Amygdala (tissue), 56 donors: ENCODE measurements around the gene CSTPP1.
"Not testable (repeated sequence)": the region's sequence is repeated elsewhere in the genome, so short reads cannot be mapped to it uniquely, and the experiment has no call there.

ENCODE experiments used
- DNase-seq, 56 donors: peaks; one replicate each; lab custom pipeline; 2025; lab: John Stamatoyannopoulos, UW

Gene CSTPP1

DNA sequence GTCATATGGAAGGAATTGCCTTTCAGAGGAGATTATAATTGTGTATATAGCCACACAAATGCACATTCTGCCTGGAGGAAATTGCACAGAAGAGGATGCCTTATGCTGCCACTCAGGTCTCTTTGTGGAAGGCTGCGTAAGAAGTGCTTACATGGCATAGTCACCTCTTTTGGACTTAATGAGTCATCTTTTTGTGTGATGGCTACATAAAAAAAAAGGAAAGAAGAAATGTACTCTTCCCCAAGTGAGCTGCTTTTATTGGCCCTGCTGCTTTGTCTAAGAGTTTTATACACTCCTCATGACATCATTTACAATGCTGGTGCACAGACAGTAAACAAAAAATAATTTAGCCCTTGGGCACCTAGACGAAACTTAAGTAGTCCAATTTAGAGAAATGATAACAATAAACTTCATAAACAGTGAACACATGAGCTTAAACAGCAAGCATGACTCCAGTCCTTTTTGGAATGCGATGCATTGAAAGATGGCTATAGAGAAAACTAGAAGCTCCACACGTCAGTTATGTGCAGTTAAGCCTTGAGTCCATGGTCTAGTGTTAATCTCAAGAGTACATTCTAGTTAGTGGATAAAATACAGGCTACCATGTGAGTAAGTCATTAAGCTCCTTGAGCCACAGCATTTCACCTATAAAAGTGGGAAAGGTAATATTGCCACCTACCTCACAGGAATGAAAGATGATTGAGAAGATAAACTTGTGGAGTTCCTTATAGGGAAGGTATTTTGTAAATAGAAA lies 12.0 kb downstream of the CSTPP1 start:
- no peak for DNase-seq

GRCh38 chr11:46949297-46949696 lies 12.7 kb downstream of the CSTPP1 start:
- DNase-seq: no peak

- DNase-seq: no peak
Measured at GRCh38 chr11:46951864-46952263, 15.3 kb downstream of the CSTPP1 start.

DNA sequence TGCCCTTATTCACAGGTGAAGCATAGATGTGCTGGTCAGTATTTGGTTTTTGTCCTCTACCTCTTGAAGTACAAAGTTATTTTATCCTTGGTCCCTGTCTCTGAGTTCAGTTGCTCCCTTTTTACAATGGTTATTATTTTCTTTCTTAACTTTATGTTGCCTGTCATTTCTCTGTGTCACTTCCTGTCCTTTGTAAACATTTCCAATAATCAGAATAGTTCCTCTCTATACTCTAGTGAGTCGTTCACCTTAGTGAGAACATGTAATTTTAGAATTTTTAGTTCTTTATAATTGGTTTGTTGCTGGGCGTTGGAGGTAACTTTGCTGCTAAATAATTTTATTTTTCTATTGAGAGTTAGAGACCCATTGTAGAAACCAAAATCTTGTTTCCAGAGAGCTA lies 16.0 kb downstream of the CSTPP1 start:
- no peak for DNase-seq

GRCh38 chr11:46953093-46953492 lies 16.5 kb downstream of the CSTPP1 start:
- no peak for DNase-seq

GRCh38 chr11:46958777-46959176 lies 22.2 kb downstream of the CSTPP1 start:
- DNase-seq: no peak

DNA sequence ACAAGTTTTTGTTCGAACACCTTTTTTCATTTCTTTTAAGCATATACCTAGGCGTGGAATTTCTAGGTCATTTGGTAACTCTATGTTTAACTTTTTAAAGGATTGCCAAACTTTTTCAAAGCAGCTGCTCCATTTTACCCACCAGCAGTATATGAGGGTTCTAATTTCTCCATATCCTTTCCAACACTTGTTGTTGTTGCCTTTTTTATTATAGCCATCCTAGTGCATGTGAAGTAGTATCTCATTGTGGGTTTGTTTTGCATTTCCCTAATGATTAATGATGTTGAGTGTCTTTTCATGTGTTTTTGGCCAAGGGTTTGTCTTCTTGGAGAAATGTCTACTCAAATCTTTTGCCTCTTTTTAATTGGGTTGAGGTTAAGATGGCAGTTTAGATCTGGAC lies 24.5 kb downstream of the CSTPP1 start:
- DNase-seq: no peak

DNA sequence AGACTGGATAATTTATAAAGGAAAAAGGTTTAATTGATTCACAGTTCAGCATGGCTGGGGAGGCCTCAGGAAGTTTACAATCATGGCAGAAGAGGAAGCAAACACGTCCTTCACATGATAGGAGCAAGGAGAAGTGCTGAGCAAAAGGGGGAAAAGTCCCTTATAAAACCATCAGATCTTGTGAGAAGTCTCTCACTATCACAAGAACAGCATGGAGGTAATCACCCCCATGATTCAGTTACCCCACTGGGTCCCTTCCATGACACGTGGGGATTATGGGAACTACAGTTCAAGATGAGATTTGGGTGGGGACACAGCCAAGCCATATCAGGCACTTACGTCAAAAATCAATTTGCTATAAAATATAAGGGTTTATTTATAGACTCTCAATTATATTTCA lies 25.3 kb downstream of the CSTPP1 start:
- not testable (repeated sequence) for DNase-seq

- DNase-seq: no peak
Measured at GRCh38 chr11:46963844-46964243, 27.3 kb downstream of the CSTPP1 start.

DNA sequence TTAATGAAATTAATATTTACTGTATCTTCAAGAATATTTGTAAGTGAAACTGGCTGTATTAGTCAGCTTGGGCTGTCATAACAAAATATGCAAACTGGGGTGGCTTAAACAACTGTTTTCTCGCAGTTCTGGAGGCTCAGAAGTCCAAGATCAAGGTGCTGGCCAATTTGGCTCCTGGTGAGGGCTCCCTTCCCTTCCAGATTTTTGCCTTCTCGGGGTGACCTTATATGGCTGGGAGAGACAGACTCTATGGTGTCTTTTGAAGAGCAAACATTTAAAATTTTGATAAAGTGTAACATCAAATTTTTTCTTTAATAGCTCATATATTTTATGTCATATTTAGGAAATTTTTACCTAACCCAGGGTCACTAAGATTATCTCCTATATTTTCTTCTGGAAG lies 30.2 kb downstream of the CSTPP1 start:
- DNase-seq: no peak

GRCh38 chr11:46967962-46968361 lies 31.4 kb downstream of the CSTPP1 start:
- DNase-seq: no peak

DNA sequence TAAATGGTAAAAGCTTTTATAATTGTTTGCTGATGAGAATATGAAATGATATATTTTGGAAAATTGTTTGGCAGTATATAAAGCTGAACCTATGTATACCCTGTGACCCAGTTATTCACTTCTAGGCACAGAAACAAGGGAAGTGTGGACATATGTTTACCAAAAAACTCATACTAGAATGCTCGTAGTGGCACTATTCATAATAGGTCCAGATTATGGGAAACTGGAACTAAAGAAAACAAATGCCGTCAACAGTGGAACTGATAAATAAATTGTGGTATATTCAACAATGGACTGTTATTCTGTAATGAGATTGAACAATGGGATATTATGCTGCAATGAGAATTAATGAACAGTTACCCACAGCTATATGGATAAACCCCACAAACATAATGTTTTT lies 32.8 kb downstream of the CSTPP1 start:
- DNase-seq: no peak

DNA sequence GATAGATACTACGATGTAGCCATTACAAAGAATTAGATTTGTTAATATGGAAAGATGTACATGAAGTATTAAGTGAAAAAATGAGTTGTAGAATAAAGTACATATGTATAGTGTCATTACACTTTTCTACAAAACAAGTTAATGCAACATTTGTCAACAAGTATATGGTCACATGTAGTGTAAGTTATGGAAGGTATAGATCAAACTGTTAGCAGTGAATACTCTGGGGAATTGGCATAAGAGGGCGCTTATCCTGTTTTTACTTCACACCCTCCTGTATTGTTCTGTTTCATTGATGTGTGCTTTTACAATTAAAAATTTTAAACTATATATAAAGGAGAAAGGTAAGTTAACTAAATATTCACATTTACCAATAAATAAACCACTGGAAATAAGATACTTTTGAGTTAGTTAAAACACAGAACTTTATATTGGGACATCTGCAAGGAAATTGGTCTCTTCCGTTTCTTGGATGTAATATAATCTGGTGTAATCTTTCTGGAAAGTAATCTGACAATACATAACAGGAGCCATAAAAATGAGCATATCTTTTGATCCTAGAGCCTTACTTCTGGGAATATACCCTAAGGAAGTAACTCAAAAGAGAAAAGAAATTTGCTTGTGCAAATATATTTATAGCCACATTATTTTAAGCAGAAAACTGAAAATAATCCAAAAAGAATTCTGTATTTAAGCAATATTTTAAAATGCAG lies 34.5 kb downstream of the CSTPP1 start:
- no peak for DNase-seq

DNA sequence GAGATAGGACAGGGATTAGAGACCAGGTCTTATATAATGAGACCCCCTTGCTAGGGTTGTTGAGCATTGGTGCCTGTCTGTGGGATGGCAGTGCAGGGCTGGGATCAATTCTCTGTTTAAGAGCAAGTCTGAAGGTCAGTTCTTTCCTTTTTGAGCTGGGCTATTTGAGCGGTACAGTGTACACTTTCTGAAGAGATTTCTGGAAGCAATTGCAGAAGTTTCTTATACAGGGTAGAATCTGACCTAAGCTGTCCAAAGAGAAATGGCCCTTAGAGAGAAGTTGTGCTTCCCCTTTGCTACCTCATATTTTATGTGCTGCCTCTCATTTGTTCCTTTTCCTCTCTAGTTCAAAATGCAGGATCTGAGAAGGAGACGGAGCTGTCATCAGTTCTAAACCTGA lies 35.8 kb downstream of the CSTPP1 start:
- DNase-seq: no peak

GRCh38 chr11:46972821-46973220 lies 36.3 kb downstream of the CSTPP1 start:
- no peak for DNase-seq

GRCh38 chr11:46976182-46976854 lies 39.8 kb downstream of the CSTPP1 start:
- no peak for DNase-seq

- DNase-seq: peak in 44 of 56 donors; percentile 9 to 79 (median 32)
Measured at GRCh38 chr11:46977038-46977813, 40.7 kb downstream of the CSTPP1 start.

DNA sequence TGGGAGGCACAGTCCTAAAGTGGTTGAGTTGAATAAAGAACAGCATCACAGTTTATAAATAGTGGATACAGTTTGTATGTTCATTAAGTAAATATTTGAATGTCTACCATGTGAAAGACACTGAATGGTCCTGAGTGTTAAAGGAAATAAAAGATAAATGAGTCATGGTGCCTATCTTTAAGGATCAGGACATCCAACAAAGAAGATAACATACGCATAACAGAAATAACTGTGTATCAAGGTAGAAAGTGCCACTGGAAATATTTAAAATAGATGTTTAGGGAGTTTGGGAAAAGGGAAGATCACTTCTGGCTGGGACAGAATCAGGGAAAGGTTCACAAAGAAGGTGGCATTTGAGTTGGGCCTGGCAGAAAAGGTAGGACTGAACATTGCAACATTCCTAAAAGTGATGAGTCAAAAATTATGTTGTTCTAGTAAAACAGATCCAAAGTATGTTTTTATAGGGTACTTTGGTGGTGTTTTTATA lies 41.5 kb downstream of the CSTPP1 start:
- no peak for DNase-seq

- DNase-seq: no peak
Measured at GRCh38 chr11:46979358-46979757, 42.8 kb downstream of the CSTPP1 start.

DNA sequence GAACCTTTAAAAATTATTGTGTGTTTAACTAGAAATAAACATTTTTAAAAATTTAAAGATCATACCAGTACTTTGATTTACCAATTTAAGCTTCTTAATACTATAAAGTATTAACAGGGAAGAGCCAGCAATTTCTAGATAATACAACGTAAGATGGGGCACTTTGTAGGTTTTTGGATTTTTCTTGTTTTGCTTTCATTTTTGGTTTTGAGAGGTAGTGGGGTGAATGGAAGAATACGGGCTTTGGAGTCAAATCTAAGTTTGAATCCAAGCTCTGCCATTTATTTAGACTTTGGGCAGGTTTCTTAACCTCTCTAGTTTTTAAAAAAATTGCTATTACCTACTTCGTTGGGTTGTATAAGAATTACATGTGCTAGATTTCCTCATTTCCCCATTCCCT lies 44.9 kb downstream of the CSTPP1 start:
- DNase-seq: no peak
